T-helper 2 cell treated with Interferon-gamma antibody and Interleukin-4, amounts not matched to agents 5 μg/mL and 100 μg/mL, for 36 hours (primary cell): ENCODE data around the gene EXOSC7.
A peak's percentile ranks its signal among the peaks of the same experiment; 100 is the strongest.

Source experiments
- DNase-seq: peaks from one replicate; pipeline ENCODE4 v3.0.0; 2021; ENCODE audit warnings: low spot score
- H3K27ac Mint-ChIP-seq: one replicate; pipeline ENCODE4 v1.8.0; 2021; ENCODE audit warnings: mild to moderate bottlenecking, mixed read lengths
- H3K27me3 Mint-ChIP-seq: one replicate; pipeline ENCODE4 v1.8.0; 2021; ENCODE audit warnings: low read depth, mixed read lengths
- H3K36me3 Mint-ChIP-seq: one replicate; pipeline ENCODE4 v1.8.0; 2021; ENCODE audit warnings: low read depth, mixed read lengths
- H3K4me1 Mint-ChIP-seq: one replicate; pipeline ENCODE4 v1.8.0; 2021; ENCODE audit warnings: low read depth, mixed read lengths
- H3K4me3 Mint-ChIP-seq: one replicate; pipeline ENCODE4 v1.8.0; 2022; ENCODE audit warnings: mild to moderate bottlenecking, moderate library complexity, mixed read lengths
- H3K9me3 Mint-ChIP-seq: one replicate; pipeline ENCODE4 v1.8.0; 2021; ENCODE audit warnings: mixed read lengths

EXOSC7 gene

DNA sequence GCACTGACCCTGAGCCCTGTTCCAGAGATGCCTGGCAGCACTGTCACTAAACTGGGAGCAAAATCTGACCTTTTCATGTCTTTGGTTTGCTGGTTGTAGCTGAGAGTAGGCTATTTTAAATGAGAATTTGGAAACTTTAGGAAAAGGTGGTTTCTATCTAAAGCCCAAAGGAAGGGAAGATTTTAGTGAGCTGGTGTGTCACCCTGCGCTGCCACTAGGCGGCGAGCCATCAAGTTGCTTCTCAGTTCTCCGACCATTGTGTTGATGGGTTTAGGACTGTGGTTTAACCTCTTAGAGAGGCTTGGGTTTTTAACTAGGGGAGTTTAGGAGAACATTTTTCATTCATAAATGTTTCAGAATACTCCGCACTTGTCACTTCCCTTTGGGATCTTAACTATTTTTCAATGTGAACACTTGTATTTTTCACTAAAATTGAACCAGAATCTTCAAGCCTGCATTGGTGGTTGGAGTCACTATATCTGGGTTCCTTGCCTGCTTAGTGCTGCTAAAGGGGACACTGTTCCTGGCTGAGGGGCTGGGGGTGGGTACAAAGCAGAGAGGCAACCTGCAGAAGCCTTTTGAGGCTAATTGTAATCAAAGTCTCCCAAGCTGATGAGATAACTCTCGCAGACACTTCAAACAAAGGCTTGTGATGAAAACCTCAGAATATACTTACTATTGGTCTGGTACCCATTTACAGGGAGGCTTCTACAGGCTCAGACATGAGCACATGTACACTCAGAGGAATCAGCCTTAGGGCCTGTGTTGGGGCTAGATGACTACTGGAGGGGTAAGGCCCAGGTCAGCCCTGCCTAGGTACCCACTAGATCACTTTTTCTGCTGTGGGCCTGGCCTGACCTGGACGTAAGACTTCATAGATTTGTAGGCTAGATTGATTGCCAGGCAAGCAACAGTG, 16.8 kb downstream of the EXOSC7 start:
- no peaks in the 10 kb centered on the region for H3K27me3 Mint-ChIP-seq
- H3K27ac Mint-ChIP-seq: no peak overlapping the region
- no peaks in the 10 kb centered on the region for H3K9me3 Mint-ChIP-seq
- peaks cover 37% of the 10 kb centered on the region for H3K36me3 Mint-ChIP-seq
- H3K4me3 Mint-ChIP-seq: no peak overlapping the region
- no peak for DNase-seq
- H3K4me1 Mint-ChIP-seq: peaks cover 29% of the 10 kb centered on the region

GRCh38 chr3:44993471-44994205, 17.6 kb downstream of the EXOSC7 start:
- no peak for DNase-seq

DNA sequence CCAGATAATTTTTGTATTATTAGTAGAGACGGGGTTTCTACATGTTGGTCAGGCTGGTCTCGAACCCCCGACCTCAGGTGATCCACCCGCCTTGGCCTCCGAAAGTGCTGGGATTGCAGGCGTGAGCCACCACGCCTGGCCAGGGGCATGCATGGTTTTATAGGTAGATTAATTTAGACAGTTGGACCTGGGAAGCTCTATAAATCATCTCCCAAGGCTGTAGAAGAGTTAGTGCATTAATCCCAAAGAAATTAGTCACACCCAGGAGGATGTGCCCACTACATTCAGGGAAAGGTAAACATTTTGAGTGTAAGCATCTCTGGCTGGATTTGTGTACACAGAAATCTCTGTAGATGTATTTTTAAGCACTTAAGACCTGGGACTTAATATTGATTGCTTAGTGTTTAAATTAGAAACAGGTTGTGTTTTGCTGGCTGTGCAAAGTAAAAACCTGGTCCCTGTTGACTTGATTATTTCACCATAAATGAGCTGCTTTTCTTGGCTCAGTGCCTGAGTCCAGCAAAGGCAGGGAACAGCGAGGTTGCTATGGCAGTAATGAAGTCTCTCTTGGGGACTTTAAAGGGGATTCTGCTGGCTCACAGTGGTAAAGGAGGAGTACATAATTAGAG, 19.2 kb downstream of the EXOSC7 start:
- Mint-ChIP-seq H3K36me3 (peaks cover 49% of the 10 kb centered on the region), H3K27ac (no peak overlapping the region), H3K27me3 (no peaks in the 10 kb centered on the region), H3K9me3 (no peaks in the 10 kb centered on the region), H3K4me1 (peaks cover 24% of the 10 kb centered on the region), H3K4me3 (no peak overlapping the region)
- DNase-seq: no peak

More at GRCh38 chr3:44993471-44994205, 17.6 kb downstream of the EXOSC7 start:
- Mint-ChIP-seq H3K27ac (no peak overlapping the region), H3K4me1 (peaks cover 27% of the 10 kb centered on the region), H3K36me3 (peaks cover 43% of the 10 kb centered on the region), H3K27me3 (no peaks in the 10 kb centered on the region), H3K9me3 (no peaks in the 10 kb centered on the region), H3K4me3 (no peak overlapping the region)

GRCh38 chr3:44996556-44996969, 20.5 kb downstream of the EXOSC7 start:
- H3K4me1 Mint-ChIP-seq: peaks cover 17% of the 10 kb centered on the region
- no peak for DNase-seq
- H3K27ac Mint-ChIP-seq: no peak overlapping the region
- no peak overlapping the region for H3K4me3 Mint-ChIP-seq
- H3K9me3 Mint-ChIP-seq: no peaks in the 10 kb centered on the region
- peaks cover 47% of the 10 kb centered on the region for H3K36me3 Mint-ChIP-seq
- no peaks in the 10 kb centered on the region for H3K27me3 Mint-ChIP-seq

DNA sequence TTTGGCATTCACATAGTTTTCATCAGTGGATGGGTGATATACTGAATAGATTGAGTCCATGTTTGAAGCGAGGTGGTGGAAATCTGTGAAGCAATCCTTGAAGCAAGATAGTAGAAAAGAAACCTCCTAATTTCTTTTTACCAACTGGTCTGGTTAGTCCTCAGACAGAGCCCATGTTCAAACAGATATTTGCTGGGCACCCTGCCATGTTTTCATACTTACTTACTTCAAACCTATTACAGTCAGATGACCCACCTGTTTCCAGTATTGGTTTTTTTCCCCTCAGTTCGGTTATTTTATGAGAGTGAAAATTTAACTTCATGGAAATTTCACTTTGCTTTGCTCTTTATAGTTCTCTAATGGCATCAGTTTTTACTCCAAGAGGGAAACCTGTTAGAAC, 23.7 kb downstream of the EXOSC7 start:
- H3K4me3 Mint-ChIP-seq: no peak overlapping the region
- H3K27me3 Mint-ChIP-seq: no peaks in the 10 kb centered on the region
- H3K4me1 Mint-ChIP-seq: peaks cover 8% of the 10 kb centered on the region
- no peak overlapping the region for H3K27ac Mint-ChIP-seq
- H3K9me3 Mint-ChIP-seq: peaks cover 2% of the 10 kb centered on the region
- no peak for DNase-seq
- peaks cover 50% of the 10 kb centered on the region for H3K36me3 Mint-ChIP-seq

DNA sequence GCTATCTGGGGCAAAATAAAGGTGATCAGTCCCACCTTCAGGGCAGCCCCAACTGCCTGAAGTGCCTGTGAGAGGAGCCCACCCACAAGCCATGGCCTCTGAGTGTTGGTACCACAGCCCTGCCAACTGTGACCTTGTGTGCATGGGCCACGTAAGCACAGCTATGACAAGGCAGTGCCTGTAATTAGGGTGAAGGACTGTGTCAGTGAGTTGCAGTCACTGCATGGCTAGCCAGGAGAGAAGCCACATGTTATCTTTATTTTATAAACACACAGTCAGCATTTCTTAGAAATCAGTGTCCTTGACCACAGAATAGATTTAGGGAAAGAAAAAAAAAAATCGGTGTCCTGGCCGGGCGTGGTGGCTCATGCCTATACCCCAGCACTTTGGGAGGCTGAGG, 24.8 kb downstream of the EXOSC7 start:
- H3K27me3 Mint-ChIP-seq: no peaks in the 10 kb centered on the region
- no peak for DNase-seq
- H3K9me3 Mint-ChIP-seq: peaks cover 9% of the 10 kb centered on the region
- peaks cover 61% of the 10 kb centered on the region for H3K36me3 Mint-ChIP-seq
- peaks cover 14% of the 10 kb centered on the region for H3K4me1 Mint-ChIP-seq
- H3K4me3 Mint-ChIP-seq: no peak overlapping the region
- H3K27ac Mint-ChIP-seq: no peak overlapping the region

DNA sequence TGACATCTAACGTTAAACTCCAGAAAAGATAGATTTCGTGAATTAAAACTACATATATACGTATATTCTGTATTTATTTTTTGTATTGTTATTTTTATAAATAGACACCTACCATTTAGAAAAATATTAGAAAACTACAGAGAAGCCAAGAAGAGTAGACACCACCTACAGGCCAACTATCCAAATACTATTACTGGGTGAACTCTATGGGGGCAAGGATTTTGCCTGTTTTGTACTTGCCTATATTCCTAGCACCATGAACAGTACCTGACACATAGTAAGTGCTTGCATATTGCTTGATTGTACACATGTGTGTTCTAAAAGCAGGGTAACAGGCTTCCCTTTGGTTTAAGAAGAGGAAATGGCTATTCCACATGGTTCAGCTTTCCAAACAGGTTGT, 25.7 kb downstream of the EXOSC7 start:
- H3K27me3 Mint-ChIP-seq: no peaks in the 10 kb centered on the region
- H3K4me1 Mint-ChIP-seq: peaks cover 7% of the 10 kb centered on the region
- H3K9me3 Mint-ChIP-seq: peaks cover 9% of the 10 kb centered on the region
- peaks cover 61% of the 10 kb centered on the region for H3K36me3 Mint-ChIP-seq
- H3K4me3 Mint-ChIP-seq: no peak overlapping the region
- no peak overlapping the region for H3K27ac Mint-ChIP-seq
- DNase-seq: no peak

- no peak overlapping the region for H3K27ac Mint-ChIP-seq
- H3K9me3 Mint-ChIP-seq: peaks cover 9% of the 10 kb centered on the region
- peaks cover 9% of the 10 kb centered on the region for H3K4me1 Mint-ChIP-seq
- no peak overlapping the region for H3K4me3 Mint-ChIP-seq
- H3K27me3 Mint-ChIP-seq: no peaks in the 10 kb centered on the region
- DNase-seq: no peak
- peaks cover 64% of the 10 kb centered on the region for H3K36me3 Mint-ChIP-seq
These were observed 26.2 kb downstream of the EXOSC7 start for GRCh38 chr3:45002139-45002660.

GRCh38 chr3:45002720-45003119, 26.7 kb downstream of the EXOSC7 start:
- Mint-ChIP-seq H3K27me3 (no peaks in the 10 kb centered on the region), H3K4me1 (peaks cover 9% of the 10 kb centered on the region), H3K36me3 (peaks cover 66% of the 10 kb centered on the region), H3K9me3 (peaks cover 9% of the 10 kb centered on the region), H3K4me3 (no peak overlapping the region), H3K27ac (peak overlapping the region; percentile 24)
- DNase-seq: no peak

GRCh38 chr3:45003406-45003805, 27.4 kb downstream of the EXOSC7 start:
- Mint-ChIP-seq H3K36me3 (peaks cover 64% of the 10 kb centered on the region), H3K4me1 (peaks cover 12% of the 10 kb centered on the region), H3K27ac (no peak overlapping the region), H3K27me3 (no peaks in the 10 kb centered on the region), H3K4me3 (no peak overlapping the region), H3K9me3 (peaks cover 9% of the 10 kb centered on the region)
- DNase-seq: no peak

DNA sequence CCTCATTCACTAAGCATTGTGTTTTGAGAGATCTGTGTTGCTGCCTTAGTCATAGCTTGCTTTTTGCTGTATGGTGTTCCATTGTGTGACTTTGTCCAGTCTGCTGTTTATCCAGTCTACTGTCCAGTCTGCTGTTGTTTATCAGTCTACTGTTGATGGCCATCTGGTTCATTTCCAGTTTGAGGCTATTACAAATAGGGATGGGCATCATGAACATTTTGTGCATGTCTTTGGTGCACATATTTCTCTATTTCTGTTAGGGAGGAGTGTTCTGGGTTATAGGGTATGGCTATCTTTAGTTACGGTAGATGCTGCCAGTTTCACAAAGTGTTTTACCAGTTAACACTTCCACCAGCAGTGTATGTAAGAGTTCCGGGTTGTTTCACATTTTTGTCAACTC, 27.8 kb downstream of the EXOSC7 start:
- Mint-ChIP-seq H3K27ac (no peak overlapping the region), H3K4me1 (peaks cover 12% of the 10 kb centered on the region)

DNA sequence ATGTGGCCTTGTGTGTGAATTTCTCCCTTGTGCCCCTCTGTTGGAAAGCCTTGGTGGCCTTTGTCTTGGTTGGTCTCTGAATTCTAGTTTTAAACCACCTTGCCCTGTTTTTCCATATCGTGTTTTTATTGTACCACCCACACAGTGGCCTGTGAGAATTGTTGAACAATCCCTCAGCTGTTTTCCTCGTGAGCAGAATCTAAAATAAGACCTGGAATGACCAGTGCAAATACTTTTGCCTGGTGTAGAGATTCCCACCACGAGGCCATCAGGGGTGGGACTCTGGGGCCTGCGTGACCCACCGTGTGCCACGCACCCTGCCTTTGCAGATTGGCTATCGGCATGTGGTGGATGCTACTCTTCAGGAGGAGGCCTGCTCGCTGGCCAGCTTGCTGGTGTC, 31.0 kb downstream of the EXOSC7 start:
- peak overlapping the region; percentile 70 for H3K27ac Mint-ChIP-seq
- no peaks in the 10 kb centered on the region for H3K27me3 Mint-ChIP-seq

More for the DNA sequence above, 27.8 kb downstream of the EXOSC7 start:
- Mint-ChIP-seq H3K27me3 (no peaks in the 10 kb centered on the region), H3K4me3 (no peak overlapping the region), H3K9me3 (peaks cover 9% of the 10 kb centered on the region), H3K36me3 (peaks cover 60% of the 10 kb centered on the region)
- no peak for DNase-seq

GRCh38 chr3:45008117-45008516, 32.1 kb downstream of the EXOSC7 start:
- peaks cover 22% of the 10 kb centered on the region for H3K4me1 Mint-ChIP-seq
- DNase-seq: no peak
- no peaks in the 10 kb centered on the region for H3K27me3 Mint-ChIP-seq
- peaks cover 9% of the 10 kb centered on the region for H3K9me3 Mint-ChIP-seq
- peak overlapping the region; percentile 24 for H3K27ac Mint-ChIP-seq
- H3K4me3 Mint-ChIP-seq: no peak overlapping the region
- peaks cover 60% of the 10 kb centered on the region for H3K36me3 Mint-ChIP-seq

More for the DNA sequence above, 31.0 kb downstream of the EXOSC7 start:
- Mint-ChIP-seq H3K4me1 (peaks cover 21% of the 10 kb centered on the region), H3K9me3 (peaks cover 9% of the 10 kb centered on the region), H3K4me3 (no peak overlapping the region), H3K36me3 (peaks cover 57% of the 10 kb centered on the region)
- no peak for DNase-seq

GRCh38 chr3:45009868-45010267, 33.8 kb downstream of the EXOSC7 start:
- Mint-ChIP-seq H3K4me1 (peaks cover 22% of the 10 kb centered on the region), H3K27ac (no peak overlapping the region), H3K9me3 (peaks cover 5% of the 10 kb centered on the region), H3K36me3 (peaks cover 47% of the 10 kb centered on the region), H3K4me3 (no peak overlapping the region), H3K27me3 (no peaks in the 10 kb centered on the region)
- DNase-seq: no peak
